Activated CD8-positive, alpha-beta memory T cell treated with anti-CD3 and anti-CD28 coated beads, Interleukin-2, amount 50 U/mL, for 1 hour (primary cell): ENCODE results near the gene ARMC2.

Experiments
- DNase-seq: peaks from one replicate; pipeline ENCODE4 v3.0.0-alpha.2; 2020; ENCODE audit errors: extremely low read depth

Gene ARMC2

DNA sequence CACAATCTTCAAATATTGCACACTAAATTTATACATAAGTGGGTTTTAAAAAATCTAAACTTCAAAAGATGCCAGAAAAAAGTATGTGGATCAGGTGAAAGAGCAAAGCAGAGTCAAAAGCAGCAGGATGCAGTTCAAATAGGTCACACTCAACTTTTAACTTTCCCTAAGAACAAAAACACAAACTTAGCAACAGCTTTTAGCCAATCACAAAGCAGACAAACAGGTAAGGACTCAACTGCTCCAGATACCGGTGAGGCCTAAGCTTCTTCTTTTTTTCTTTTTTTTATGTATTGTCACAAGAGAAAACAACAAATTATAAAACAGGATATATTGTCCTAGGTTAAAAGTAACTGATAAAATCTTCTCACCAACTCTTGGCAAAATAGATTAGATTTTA lies 171.7 kb downstream of the ARMC2 start:
- DNase-seq: no peak

DNA sequence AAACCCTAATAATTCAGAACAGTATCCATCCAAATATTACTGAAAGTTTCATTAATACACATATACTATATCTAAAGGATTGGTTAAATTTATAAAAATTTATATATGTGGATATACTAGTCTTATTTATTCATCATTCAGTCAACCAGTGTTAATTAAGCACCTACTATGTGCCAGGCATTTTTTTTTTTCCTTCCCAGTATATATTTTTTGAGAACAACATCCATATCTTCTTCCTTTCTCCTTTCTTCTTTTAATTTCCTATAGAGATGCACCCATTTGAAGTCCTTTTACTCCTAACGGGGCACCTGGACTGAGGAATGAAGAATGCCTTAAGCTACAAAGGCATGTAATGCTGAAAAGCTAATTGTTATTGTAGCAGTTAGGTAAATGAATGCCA lies 173.6 kb downstream of the ARMC2 start:
- DNase-seq: no peak

DNA sequence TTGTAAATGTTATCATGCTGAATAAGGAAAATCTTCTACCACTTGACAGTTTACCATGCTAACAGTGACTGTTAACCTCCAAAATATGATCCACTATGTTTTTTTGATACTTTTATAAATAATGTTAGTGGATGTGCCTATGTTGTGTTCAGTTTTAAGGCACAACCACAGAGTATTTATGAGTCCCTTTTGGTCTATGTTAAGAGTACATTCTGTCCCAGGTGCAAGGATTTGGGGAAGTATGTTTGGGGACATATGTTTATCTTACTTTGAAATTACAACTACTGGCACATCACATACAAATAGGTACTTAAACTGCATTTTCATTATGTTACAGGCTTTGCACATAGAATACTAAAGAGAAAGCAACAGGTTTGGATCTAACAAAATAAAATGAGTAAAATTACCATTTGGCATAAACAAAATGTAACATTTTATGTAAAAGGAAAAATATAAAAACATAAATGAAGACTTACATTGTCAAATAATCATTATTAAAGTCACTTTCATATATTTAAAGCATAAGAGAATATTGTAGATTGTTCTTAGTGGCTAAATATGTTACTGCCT lies 175.2 kb downstream of the ARMC2 start:
- DNase-seq: no peak
